GM19468 (cell line): ENCODE data around the gene DLGAP5.

Source experiments
- ATAC-seq: cut with Tn5 transposase; IDR thresholded peaks from one replicate; pipeline ENCODE4 v1.9.1; 2021; ENCODE audit warnings: mild to moderate bottlenecking, moderate library complexity, moderate number of reproducible peaks; ENCODE audit not compliant: unreplicated experiment; ENCODE audit errors: extremely low read depth

The DLGAP5 gene

GRCh38 chr14:55130196-55130550, 61.2 kb downstream of the DLGAP5 start:
- ATAC-seq = no peak

DNA sequence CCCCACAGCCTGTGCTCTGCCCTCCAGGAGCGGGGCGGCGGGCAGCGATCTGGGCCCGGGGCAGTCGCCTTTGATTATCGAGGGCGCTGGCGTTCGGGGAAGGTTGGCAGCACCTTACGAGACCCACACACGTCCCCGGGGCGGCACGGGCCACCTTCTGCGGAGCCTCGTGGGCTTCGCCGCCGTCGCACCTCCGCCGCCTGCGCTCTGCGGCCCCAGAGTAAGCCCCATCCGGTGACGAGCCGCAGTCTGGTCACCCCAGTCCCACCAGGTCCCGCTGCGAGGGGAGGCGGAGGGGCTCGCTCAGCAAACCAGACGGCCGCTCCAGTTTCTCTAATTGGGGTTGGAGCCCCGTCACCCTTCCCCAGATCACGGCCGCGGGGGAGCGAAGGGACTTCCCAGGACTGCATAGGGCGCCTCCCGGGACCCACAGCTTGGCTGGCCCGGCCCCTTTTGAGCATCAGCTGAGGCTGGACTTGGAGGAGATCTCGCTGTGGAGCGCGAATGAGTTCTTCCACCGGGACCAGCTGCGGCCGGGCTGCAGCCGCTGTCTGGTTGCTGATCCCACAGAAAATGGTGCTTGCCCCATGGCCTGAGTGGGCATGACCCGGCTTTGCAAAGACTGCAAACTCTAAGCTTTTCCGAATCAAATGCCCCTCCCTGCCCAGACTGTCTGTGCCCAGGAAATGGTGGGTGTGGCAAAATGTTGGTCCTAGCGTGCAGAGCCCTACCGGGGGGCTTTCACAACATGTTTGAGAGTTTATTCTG, 61.8 kb downstream of the DLGAP5 start:
- peak; percentile 16 for ATAC-seq

DNA sequence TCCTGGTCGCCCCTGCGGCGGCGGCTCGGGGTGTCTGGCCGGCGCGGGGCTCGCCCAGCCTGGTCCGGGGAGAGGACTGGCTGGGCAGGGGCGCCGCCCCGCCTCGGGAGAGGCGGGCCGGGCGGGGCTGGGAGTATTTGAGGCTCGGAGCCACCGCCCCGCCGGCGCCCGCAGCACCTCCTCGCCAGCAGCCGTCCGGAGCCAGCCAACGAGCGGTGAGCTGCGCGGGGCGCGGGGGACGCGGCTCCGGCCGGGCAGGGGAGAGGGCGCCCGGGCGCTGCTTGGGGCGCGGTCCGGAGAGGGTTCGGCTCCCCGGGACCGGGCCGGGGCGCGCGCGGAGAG, 62.3 kb downstream of the DLGAP5 start, which contains the start of gene LGALS3:
LGALS3 (plus strand) TSS at position 167 of the 342 bp plus-strand sequence. CDS start 8,122 bp downstream, outside the sequence.
- ATAC-seq = no peak

- ATAC-seq = no peak
Observed at GRCh38 chr14:55128386-55129085, 62.8 kb downstream of the DLGAP5 start.

DNA sequence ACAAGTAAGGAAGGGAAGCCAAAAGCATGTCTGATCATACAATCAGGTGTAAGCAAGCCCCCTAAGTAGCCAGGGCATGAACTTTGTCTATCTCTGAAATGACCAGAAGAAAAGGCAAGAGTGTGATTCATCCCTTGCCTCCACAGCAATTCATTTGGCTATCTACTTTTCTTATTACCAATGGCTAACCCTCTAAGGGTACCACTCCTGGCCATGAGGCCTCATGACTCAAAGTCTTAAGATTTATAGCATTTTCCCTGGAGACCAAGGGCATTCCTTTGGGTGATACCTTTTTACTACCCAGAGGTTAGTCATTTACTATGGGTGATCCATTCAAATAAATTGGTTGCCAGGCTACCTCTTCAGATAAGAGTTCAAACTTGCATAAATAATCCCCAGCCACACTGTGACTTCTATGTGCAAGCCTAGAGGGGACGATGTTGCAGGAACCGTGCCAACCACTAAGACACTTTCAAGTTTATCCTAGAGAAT, 63.9 kb downstream of the DLGAP5 start:
- ATAC-seq = no peak

DNA sequence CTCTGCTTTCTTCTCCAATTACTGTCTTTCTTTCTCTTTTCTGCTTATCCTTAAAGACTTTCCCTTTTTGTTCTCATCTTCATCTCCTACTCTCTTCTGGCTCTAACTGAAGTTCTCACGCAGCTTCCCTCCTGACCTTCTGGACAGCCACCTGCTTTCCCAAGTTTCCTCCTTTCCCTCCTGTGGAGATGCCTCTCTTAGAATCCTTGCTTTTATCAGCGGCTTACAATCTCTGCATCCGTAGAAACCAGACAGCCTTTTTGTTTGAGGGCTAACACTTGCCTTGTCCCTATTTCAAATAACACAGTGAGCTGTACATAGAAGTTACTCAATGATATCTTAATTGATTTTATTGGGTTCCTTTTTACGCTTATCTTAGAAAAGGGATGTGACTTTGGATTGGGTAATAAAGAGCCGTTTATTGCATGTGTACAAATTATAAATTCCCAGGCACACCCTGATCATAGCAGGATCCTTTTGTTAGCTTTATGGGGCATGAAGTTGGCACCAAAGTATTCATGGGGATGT, 64.4 kb downstream of the DLGAP5 start:
- no peak for ATAC-seq

- no peak for ATAC-seq
Observed at GRCh38 chr14:55126034-55126433, 65.4 kb downstream of the DLGAP5 start.

DNA sequence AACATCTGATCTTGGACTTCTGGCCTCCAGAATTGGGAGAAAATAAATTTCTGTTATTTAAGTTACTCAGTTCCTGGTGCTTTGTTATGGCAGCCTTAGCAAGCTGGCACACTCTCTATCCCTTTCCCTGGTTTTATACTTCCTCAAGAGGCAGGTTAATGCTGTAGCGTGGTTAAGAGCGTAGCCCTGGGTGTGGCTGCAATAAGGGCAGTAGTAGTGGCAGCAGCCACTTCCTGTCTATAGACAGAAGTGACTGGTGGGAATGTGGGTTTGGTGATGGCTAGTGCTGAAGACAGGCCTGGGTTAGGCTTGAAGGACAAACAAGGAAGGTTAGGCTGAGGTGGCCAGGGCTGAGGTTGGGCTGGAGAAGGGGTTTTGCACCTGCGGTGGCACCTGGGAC, 66.0 kb downstream of the DLGAP5 start:
- ATAC-seq = no peak

DNA sequence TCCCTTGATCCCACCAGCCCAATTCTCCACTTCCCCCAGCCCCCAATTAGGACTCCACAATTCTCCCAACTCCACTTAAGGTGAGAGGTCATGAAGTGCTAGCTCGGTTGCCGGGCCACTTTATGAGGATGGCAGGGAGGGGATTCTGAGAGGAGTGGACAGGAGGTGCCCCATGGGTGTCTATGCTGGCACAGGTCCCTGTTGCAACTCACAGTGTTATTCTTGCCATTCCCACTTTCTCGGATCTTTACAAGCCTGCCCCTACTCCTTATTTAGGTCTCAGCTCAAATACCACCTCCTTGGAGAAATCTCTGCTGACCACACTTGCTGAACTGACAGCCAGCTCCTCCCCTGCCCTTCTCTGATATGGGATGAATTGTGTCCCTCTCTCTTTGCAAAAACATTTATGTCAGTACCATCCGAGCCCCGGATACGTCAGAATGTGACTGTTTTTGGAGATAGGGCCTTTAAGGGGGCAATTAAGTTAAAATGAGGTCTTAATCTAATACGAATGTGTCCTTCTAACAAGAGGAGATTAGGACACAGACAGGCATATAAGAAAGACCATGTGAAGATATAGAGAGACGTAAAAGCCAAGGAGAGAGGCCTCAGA, 66.5 kb downstream of the DLGAP5 start:
- no peak for ATAC-seq

DNA sequence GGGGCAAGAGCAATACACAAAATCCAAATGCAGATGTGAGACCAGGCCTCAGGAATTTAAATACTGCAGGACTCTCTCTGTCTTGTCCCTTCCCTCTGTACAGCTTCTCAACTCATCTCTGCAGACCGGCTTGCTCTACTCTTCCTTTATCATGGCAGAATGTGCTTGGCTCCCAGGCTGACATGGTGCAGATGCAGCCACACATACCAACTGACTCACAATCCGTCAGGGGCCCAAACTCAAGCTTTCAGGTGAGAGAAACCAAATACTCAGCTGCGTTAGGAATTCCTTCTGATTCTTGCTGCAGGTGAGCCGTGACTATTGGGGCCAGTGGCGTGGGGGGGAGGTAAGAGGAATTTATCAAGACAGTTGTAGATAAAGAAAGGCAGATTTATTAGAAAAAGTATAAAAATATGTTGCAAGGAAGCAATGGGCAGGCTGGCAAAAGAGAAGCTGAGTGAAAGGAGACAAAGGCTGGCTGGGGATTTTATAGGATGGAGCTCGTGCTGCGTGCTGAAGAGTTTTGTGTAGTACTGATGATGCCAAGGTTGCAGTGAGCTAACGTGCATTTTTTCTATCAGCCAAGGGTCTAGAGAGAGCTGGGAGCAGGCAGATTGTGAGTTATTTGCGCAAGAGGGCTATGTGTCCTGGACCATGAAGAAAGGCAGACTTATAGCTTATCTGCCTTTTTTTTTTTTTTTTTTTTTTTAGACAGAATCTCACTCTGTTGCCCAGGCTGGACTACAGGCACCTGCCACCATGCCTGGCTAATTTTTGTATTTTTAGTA, 67.3 kb downstream of the DLGAP5 start:
- ATAC-seq = no peak

- ATAC-seq = no peak
Observed at GRCh38 chr14:55123101-55123500, 68.3 kb downstream of the DLGAP5 start.

GRCh38 chr14:55122440-55122986, 68.9 kb downstream of the DLGAP5 start:
- no peak for ATAC-seq

GRCh38 chr14:55121628-55122439, 69.6 kb downstream of the DLGAP5 start:
- no peak for ATAC-seq

DNA sequence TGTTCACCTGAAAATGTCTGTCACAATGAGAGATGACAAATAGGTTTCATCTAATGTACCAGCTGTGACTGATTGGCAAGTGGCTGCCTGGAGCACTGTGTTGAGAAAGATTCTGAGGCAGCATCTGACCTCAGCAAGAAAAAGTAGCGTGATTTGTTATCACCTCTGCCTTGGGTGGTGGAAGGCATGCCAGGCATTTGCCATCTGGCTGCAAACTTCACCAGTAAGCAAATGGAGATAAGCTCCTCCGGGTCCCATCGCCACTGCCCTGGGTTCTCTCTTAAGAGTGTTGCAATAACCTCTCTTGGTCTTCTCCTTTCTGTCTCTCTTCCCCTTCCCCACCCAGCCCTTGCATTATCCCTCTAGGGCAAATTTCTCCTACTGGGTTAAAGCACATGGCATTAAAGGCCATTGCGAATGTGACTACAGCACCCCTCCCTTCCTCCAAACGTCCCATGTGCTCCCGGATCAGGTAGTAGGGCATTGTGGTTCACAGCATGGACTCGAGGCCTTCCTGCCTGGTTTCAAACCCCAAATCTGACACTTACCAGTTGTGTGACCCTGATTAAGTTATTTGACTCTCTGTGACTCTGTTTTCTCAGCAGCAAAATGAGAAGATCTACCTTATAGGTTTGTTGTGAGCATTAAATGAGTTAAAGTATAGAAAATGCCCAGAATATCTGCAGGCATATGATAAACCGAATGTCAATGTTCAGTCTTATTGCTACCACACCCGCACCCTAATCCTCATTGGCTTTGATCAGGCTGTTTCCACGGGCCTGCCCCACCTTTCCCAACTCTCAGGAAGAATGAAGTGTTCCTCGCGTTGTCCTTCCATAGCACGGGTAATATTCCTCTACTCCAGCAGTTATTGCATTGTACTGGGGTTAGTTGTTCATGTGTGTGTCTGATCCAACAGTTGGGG, 70.6 kb downstream of the DLGAP5 start:
- ATAC-seq = no peak

DNA sequence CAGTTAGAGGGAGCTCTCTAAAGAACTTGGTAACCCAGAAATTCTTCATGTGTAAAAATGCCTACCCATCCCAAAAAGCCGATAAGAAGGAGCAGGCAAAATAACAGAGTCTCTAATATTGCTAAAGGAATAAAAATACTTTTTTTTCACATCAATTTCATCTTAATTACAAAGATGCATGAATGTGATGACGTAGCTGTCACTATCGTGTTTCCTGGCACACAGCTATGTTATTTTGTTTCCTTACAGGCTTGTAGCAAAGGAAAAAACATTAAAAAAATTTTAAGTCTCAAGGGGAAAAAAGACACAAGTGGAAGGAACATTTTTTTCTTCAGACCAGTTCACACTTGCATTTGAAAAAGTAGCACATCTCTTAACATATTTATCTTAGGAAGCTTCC, 72.6 kb downstream of the DLGAP5 start:
- no peak for ATAC-seq

- no peak for ATAC-seq
Observed at GRCh38 chr14:55117803-55118441, 73.5 kb downstream of the DLGAP5 start.

DNA sequence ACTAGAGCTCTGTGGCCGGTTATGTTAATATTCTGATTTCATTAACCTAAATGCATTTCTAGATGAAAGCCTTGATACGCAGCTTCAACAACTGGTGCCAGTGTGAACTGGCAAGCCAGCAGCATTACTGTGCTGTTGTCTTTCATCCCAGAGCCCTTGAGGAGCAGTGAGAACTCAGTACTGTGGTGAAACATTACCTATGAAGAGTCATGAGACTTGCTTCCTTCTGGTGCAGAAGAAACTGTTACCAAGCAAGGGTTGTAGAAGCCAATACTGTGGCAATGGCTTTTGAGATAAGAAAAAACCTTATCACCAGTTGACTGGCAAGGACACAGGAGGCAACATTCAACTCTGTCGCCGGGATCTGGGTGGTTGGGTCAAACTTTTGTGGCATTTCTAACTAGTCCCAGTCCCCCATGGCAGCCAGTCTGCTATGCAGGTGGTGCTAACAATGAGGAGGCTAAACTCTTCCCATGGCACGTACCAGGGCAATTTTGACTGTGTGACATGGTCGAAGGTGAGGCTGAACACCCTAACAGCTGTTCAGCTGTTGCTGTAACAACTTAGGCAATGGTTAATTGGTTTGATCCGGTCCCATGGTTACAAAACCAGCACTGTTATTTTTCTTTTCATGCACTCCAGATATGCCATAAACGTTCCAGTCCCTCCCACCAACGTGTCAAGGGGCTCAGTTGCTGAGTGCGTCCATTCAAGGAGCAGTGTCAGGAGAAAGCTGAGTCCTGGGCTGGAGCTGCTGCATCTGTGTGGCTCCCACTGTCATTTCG, 74.9 kb downstream of the DLGAP5 start:
- ATAC-seq = no peak
